DOHH2 (cell line): ENCODE data around the gene WDR62.

ENCODE experiments used
- H3F3A ChIP-seq: fragments of 200-600 bp; sonication (generic), shearing (Covaris generic); 2 replicates; pipeline ENCODE4 v1.6.0; 2016; ENCODE audit warnings: antibody characterized with exemption, mild to moderate bottlenecking; ENCODE audit not compliant: control insufficient read depth, insufficient read depth
- H3K27ac ChIP-seq: fragments of 200-600 bp; sonication (generic); 2 replicates; pipeline ENCODE4 v1.5.1; 2014; ENCODE audit warnings: low read depth, mild to moderate bottlenecking, low read length, moderate library complexity
- H3K27me3 ChIP-seq: fragments of 200-600 bp; sonication (generic); 2 replicates; pipeline ENCODE4 v1.6.1; 2014; ENCODE audit warnings: mild to moderate bottlenecking, low read length, mixed read lengths; ENCODE audit not compliant: control insufficient read depth
- H3K36me3 ChIP-seq: fragments of 200-600 bp; sonication (generic); 2 replicates; pipeline ENCODE4 v1.6.1; 2014; ENCODE audit warnings: mild to moderate bottlenecking, low read length, moderate library complexity, mixed read lengths; ENCODE audit not compliant: control insufficient read depth
- H3K4me1 ChIP-seq: fragments of 200-600 bp; sonication (generic); 2 replicates; pipeline ENCODE4 v1.6.1; 2014; ENCODE audit warnings: mild to moderate bottlenecking, low read length, mixed read lengths; ENCODE audit not compliant: control insufficient read depth
- H3K4me2 ChIP-seq: fragments of 200-600 bp; sonication (generic); 2 replicates; pipeline ENCODE4 v1.6.0; 2014; ENCODE audit warnings: mild to moderate bottlenecking, low read length, moderate library complexity
- H3K4me3 ChIP-seq: fragments of 200-600 bp; sonication (generic); 2 replicates; pipeline ENCODE4 v1.5.1; 2014; ENCODE audit warnings: mild to moderate bottlenecking, low read length, mixed read lengths
- H3K79me2 ChIP-seq: fragments of 200-600 bp; sonication (generic); 2 replicates; pipeline ENCODE4 v1.6.1; 2014; ENCODE audit warnings: mild to moderate bottlenecking, low read length, mixed read lengths; ENCODE audit not compliant: control insufficient read depth
- H3K9me2 ChIP-seq: fragments of 200-600 bp; sonication (generic); replicated peaks from 2 replicates; pipeline ENCODE4 v1.6.1; 2014; ENCODE audit warnings: mild to moderate bottlenecking, low read length, mixed read lengths; ENCODE audit not compliant: control insufficient read depth
- H3K9me3 ChIP-seq: fragments of 200-600 bp; sonication (generic); 2 replicates; pipeline ENCODE4 v1.6.1; 2014; ENCODE audit warnings: antibody characterized with exemption, low read length, mixed read lengths; ENCODE audit not compliant: control insufficient read depth, insufficient read depth
- H4K20me1 ChIP-seq: fragments of 200-600 bp; sonication (generic); 2 replicates; pipeline ENCODE4 v1.6.0; 2014; ENCODE audit warnings: low read depth, mild to moderate bottlenecking, antibody characterized with exemption, low read length, moderate library complexity; ENCODE audit not compliant: control insufficient read depth, insufficient read depth
- CTCF ChIP-seq: fragments of 200-600 bp; sonication (generic); IDR thresholded peaks from one replicate; pipeline ENCODE4 v1.5.1; 2014; ENCODE audit warnings: antibody characterized with exemption, mild to moderate bottlenecking, low read depth, low read length; ENCODE audit not compliant: poor library complexity, severe bottlenecking
- EZH2phosphoT487 ChIP-seq: fragments of 200-600 bp; sonication (generic); IDR thresholded peaks from 2 replicates; pipeline ENCODE4 v1.6.1; 2017; ENCODE audit warnings: borderline replicate concordance, mild to moderate bottlenecking, antibody characterized with exemption, low read length, moderate library complexity, mixed read lengths

Gene WDR62

DNA sequence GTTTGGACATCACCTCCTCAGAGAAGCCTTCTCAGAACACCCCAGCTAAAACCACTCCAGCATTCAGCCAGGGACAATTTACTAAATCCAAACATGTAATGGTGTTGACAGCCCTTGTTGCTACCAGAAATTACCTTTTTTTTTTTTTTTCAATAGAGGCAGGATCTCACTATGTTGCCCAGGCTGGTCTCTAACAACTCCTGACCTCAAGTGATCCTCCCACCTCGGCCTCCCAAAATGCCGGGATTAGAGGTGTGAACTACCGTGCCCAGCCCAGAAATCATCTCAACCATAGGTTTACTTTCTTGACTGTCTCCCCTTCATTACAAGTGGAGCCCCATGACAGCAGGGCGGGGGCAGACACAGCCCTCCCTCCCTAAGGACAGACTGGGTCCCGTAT, 31.3 kb upstream of the WDR62 start:
- Histone ChIP-seq H3F3A (no peaks in the 10 kb centered on the region), H4K20me1 (no peaks in the 10 kb centered on the region), H3K9me2 (no peaks in the 10 kb centered on the region), H3K27ac (no peak overlapping the region), H3K79me2 (no peaks in the 10 kb centered on the region), H3K4me2 (no peak overlapping the region), H3K9me3 (no peaks in the 10 kb centered on the region), H3K27me3 (no peaks in the 10 kb centered on the region), H3K4me1 (no peaks in the 10 kb centered on the region), H3K36me3 (peaks cover 18% of the 10 kb centered on the region), H3K4me3 (no peak overlapping the region)
- no peak for TF ChIP-seq EZH2phosphoT487
- no peak for TF ChIP-seq CTCF

DNA sequence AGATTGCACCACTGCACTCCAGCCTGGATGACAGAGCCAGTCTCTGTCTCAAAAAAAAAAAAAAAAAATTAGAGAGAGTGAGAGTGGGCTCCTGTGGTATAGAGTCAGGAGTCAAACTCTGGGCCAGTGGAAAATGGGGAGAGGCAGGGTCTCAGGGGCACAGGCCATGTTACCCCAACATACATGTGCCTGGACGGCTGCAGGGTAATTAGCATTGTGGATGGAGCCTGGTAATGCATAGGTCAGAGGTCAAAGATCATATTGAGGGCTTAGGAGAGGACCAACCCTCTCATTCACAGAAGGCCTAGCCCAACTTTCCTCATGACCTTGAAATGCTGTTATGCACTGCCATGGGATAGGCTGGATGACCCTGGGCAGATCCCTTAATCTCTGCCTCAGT, 29.2 kb upstream of the WDR62 start:
- no peaks in the 10 kb centered on the region for H3F3A ChIP-seq
- H3K36me3 ChIP-seq, result peaks cover 15% of the 10 kb centered on the region
- H3K4me2 ChIP-seq, result no peak overlapping the region
- no peaks in the 10 kb centered on the region for H3K4me1 ChIP-seq
- no peaks in the 10 kb centered on the region for H3K27me3 ChIP-seq
- no peaks in the 10 kb centered on the region for H4K20me1 ChIP-seq
- H3K9me3 ChIP-seq, result no peaks in the 10 kb centered on the region
- H3K9me2 ChIP-seq, result no peaks in the 10 kb centered on the region
- TF ChIP-seq EZH2phosphoT487 (no peak), CTCF (no peak)
- no peak overlapping the region for H3K4me3 ChIP-seq
- H3K79me2 ChIP-seq, result no peaks in the 10 kb centered on the region
- H3K27ac ChIP-seq, result no peak overlapping the region

DNA sequence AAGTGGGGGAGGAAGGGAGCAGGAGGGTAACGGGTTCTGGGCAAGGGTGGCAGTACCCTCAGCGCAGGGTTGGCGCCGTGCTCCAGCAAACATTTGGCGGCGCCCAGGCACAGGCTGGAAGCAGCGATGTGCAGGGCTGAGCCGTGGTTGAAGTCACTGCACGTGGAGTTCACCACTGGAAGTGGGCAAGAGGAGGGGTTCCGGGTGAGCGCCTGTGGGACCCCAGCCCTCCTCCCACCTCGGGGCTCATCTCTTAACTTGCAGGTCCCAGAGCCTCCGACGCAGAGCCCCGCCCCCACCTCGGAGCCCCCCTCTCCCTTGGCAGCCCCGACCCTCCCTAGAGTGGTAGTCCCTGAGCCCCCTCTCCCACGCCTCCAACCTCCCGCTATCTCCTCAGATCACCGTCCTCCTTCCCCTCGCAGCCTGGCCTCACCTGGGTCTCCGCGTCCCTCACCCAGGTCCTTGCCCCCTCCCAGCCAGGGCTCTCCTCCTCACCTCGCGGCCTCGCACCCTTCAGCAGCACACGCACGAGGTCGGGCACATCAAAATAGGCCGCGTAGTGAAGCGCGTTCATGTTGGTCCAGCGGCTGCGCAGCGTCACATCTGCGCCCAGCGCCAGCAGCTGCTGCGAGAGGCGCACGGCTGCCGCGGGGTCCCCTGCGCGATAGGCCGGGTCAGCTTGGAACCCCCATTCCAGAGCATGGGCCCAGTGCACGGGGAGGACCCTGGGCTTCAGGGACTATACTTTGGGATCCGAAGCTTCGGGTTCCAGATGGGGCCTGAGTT, 28.4 kb upstream of the WDR62 start:
- Histone ChIP-seq H3K9me3 (no peaks in the 10 kb centered on the region), H3K36me3 (peaks cover 15% of the 10 kb centered on the region), H3K79me2 (no peaks in the 10 kb centered on the region), H3K4me1 (no peaks in the 10 kb centered on the region), H3K4me3 (no peak overlapping the region), H4K20me1 (no peaks in the 10 kb centered on the region), H3K27me3 (no peaks in the 10 kb centered on the region), H3K4me2 (no peak overlapping the region), H3F3A (no peaks in the 10 kb centered on the region), H3K27ac (no peak overlapping the region), H3K9me2 (no peaks in the 10 kb centered on the region)
- no peak for TF ChIP-seq CTCF
- no peak for TF ChIP-seq EZH2phosphoT487
